HG03066 (cell line): ENCODE data around the gene ADRB1.

Experiments used
- ATAC-seq: cut with Tn5 transposase; IDR thresholded peaks from one replicate; pipeline ENCODE4 v1.9.1; 2021; ENCODE audit warnings: low read depth; ENCODE audit not compliant: unreplicated experiment

ADRB1 gene

GRCh38 chr10:114052255-114052654, 8.6 kb downstream of the ADRB1 start:
- ATAC-seq = no peak

GRCh38 chr10:114053946-114054345, 10.3 kb downstream of the ADRB1 start:
- no peak for ATAC-seq

- no peak for ATAC-seq
Observed at GRCh38 chr10:114057855-114058254, 14.2 kb downstream of the ADRB1 start.

GRCh38 chr10:114058297-114058696, 14.6 kb downstream of the ADRB1 start:
- no peak for ATAC-seq

- no peak for ATAC-seq
Observed at GRCh38 chr10:114059561-114059960, 15.9 kb downstream of the ADRB1 start.

GRCh38 chr10:114060456-114060855, 16.8 kb downstream of the ADRB1 start:
- no peak for ATAC-seq

GRCh38 chr10:114061148-114061547, 17.5 kb downstream of the ADRB1 start:
- no peak for ATAC-seq

GRCh38 chr10:114061789-114062188, 18.1 kb downstream of the ADRB1 start:
- no peak for ATAC-seq

- ATAC-seq = no peak
Observed at GRCh38 chr10:114064151-114065048, 20.7 kb downstream of the ADRB1 start.

- ATAC-seq = no peak
Observed at GRCh38 chr10:114065049-114065435, 21.4 kb downstream of the ADRB1 start.

GRCh38 chr10:114068054-114068707, 24.5 kb downstream of the ADRB1 start:
- no peak for ATAC-seq

- no peak for ATAC-seq
Observed at GRCh38 chr10:114070710-114071109, 27.0 kb downstream of the ADRB1 start.

- no peak for ATAC-seq
Observed at GRCh38 chr10:114071178-114071577, 27.5 kb downstream of the ADRB1 start.

GRCh38 chr10:114073395-114074186, 29.9 kb downstream of the ADRB1 start:
- ATAC-seq = no peak

- no peak for ATAC-seq
Observed at GRCh38 chr10:114075093-114075492, 31.4 kb downstream of the ADRB1 start.

- no peak for ATAC-seq
Observed at GRCh38 chr10:114077347-114077746, 33.7 kb downstream of the ADRB1 start.

- ATAC-seq = no peak
Observed at GRCh38 chr10:114077815-114078219, 34.2 kb downstream of the ADRB1 start.

GRCh38 chr10:114078346-114078745, 34.7 kb downstream of the ADRB1 start:
- ATAC-seq = no peak

- no peak for ATAC-seq
Observed at GRCh38 chr10:114079421-114079820, 35.8 kb downstream of the ADRB1 start.

- no peak for ATAC-seq
Observed at GRCh38 chr10:114081911-114082583, 38.4 kb downstream of the ADRB1 start.

GRCh38 chr10:114083040-114083439, 39.4 kb downstream of the ADRB1 start:
- no peak for ATAC-seq
